Nephron progenitor cell (in vitro differentiated cells): ENCODE measurements around the gene GLIPR1L1.

Source experiments
- DNase-seq: peaks from one replicate; pipeline ENCODE4 v3.0.0; 2021
- H3K27ac Mint-ChIP-seq: 2 replicates; pipeline ENCODE4 v1.8.0; 2021; ENCODE audit warnings: mild to moderate bottlenecking, moderate library complexity, mixed read lengths
- H3K27me3 Mint-ChIP-seq: 2 replicates; pipeline ENCODE4 v1.8.0; 2021; ENCODE audit warnings: mild to moderate bottlenecking, low read depth, mixed read lengths; ENCODE audit not compliant: poor library complexity
- H3K36me3 Mint-ChIP-seq: 2 replicates; pipeline ENCODE4 v1.8.0; 2021; ENCODE audit warnings: low read depth, mixed read lengths
- H3K4me1 Mint-ChIP-seq: 2 replicates; pipeline ENCODE4 v1.8.0; 2021; ENCODE audit warnings: mixed read lengths
- H3K4me3 Mint-ChIP-seq: 2 replicates; pipeline ENCODE4 v1.8.0; 2021; ENCODE audit warnings: mild to moderate bottlenecking, moderate library complexity, mixed read lengths
- H3K9me3 Mint-ChIP-seq: 2 replicates; pipeline ENCODE4 v1.8.0; 2021; ENCODE audit warnings: mild to moderate bottlenecking, moderate library complexity, mixed read lengths
- CTCF ChIP-seq: fragments of 200-600 bp; sonication (generic); IDR thresholded peaks from 2 replicates; pipeline ENCODE4 v1.5.0; 2021; ENCODE audit warnings: antibody characterized with exemption

Gene GLIPR1L1

GRCh38 chr12:75389061-75389460, 54.6 kb downstream of the GLIPR1L1 start:
- Mint-ChIP-seq H3K27ac (no peak overlapping the region), H3K4me3 (peak overlapping the region; percentile 88), H3K36me3 (peaks cover 5% of the 10 kb centered on the region), H3K4me1 (peaks cover 28% of the 10 kb centered on the region), H3K27me3 (peaks cover 7% of the 10 kb centered on the region), H3K9me3 (peaks cover 8% of the 10 kb centered on the region)
- no peak for DNase-seq
- no peak for TF ChIP-seq CTCF

- no peak overlapping the region for H3K27ac Mint-ChIP-seq
- H3K4me3 Mint-ChIP-seq: peak overlapping the region; percentile 88
- H3K36me3 Mint-ChIP-seq: peaks cover 5% of the 10 kb centered on the region
- no peak for DNase-seq
- no peak for TF ChIP-seq CTCF
- H3K9me3 Mint-ChIP-seq: peaks cover 8% of the 10 kb centered on the region
- peaks cover 7% of the 10 kb centered on the region for H3K27me3 Mint-ChIP-seq
- peaks cover 28% of the 10 kb centered on the region for H3K4me1 Mint-ChIP-seq
Observed at GRCh38 chr12:75389706-75390105, 55.2 kb downstream of the GLIPR1L1 start.

DNA sequence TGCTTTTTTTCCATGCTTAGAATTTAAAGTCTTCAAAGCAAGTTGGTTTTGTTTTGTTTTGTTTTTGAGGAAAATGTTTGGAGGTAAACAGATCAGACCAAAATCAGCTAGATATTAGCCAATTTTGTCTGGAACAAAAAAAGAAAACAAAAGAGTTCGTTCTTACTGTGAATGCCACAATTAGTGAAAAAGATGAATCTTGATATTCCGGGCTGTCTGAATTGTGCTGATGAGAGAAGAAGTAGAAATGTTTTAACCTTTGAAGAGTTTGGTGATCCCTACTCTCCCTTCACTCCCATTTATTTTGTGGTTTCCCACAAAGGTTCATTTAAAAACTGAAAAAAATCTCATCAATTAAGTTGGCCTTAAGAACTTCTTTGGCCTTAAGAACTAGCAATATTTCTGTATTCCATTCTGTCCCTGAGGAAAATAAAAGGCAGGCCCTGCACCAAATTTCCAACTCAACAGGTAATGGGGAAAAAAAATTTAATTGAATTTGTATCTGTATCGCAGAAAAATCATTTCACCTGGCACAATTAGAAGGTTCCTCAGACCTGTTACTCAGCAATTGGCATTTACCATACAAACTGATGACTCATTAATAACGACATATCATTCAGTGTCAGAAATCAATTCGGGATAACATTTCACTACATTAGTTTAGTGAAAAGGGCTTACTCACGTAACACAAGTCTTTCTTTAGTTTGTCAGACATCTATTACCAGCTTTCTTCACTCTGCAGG, 55.9 kb downstream of the GLIPR1L1 start:
- H3K9me3 Mint-ChIP-seq: peaks cover 8% of the 10 kb centered on the region
- H3K27ac Mint-ChIP-seq: no peak overlapping the region
- H3K4me3 Mint-ChIP-seq: peak overlapping the region; percentile 88
- peaks cover 5% of the 10 kb centered on the region for H3K36me3 Mint-ChIP-seq
- peaks cover 28% of the 10 kb centered on the region for H3K4me1 Mint-ChIP-seq
- peaks cover 7% of the 10 kb centered on the region for H3K27me3 Mint-ChIP-seq
- no peak for TF ChIP-seq CTCF
- DNase-seq: no peak

- Mint-ChIP-seq H3K4me1 (peaks cover 28% of the 10 kb centered on the region), H3K27me3 (peaks cover 7% of the 10 kb centered on the region), H3K9me3 (peaks cover 8% of the 10 kb centered on the region), H3K27ac (peak within 1 kb of the TSS; percentile 93), H3K36me3 (peaks cover 5% of the 10 kb centered on the region), H3K4me3 (peak within 1 kb of the TSS; percentile 88)
- peak; percentile 87 for DNase-seq
- TF ChIP-seq CTCF: peak; percentile 63
Observed at GRCh38 chr12:75390899-75391538, 56.5 kb downstream of the GLIPR1L1 start, which contains the start of gene GLIPR1L2. Gene GLIPR1L2, plus strand, starts transcription at chr12:75391089. Its CDS starts 28 bp downstream, at chr12:75391117.

- H3K4me3 Mint-ChIP-seq: no peak overlapping the region
- peaks cover 3% of the 10 kb centered on the region for H3K27me3 Mint-ChIP-seq
- peaks cover 6% of the 10 kb centered on the region for H3K9me3 Mint-ChIP-seq
- H3K36me3 Mint-ChIP-seq: no peaks in the 10 kb centered on the region
- DNase-seq: no peak
- no peak for TF ChIP-seq CTCF
- peaks cover 7% of the 10 kb centered on the region for H3K4me1 Mint-ChIP-seq
- no peak overlapping the region for H3K27ac Mint-ChIP-seq
Observed at GRCh38 chr12:75404231-75404630, 69.8 kb downstream of the GLIPR1L1 start.
